Globus pallidus (tissue), 1 donor: ENCODE measurements around the gene HCN2.

Experiments used
- DNase-seq: peaks from one replicate; pipeline ENCODE4 v3.0.0-alpha.2; 2015; ENCODE audit warnings: low spot score

Gene HCN2

GRCh38 chr19:640606-641189 lies 51.0 kb downstream of the HCN2 start:
- no peak for DNase-seq

- DNase-seq: no peak
These were observed 52.0 kb downstream of the HCN2 start for GRCh38 chr19:641702-642101.

GRCh38 chr19:642767-643727 lies 53.4 kb downstream of the HCN2 start:
- DNase-seq: no peak

- DNase-seq: no peak
These were observed 54.1 kb downstream of the HCN2 start for GRCh38 chr19:643736-644135.

- DNase-seq: no peak
These were observed 54.7 kb downstream of the HCN2 start for GRCh38 chr19:644363-644762.

- no peak for DNase-seq
These were observed 55.1 kb downstream of the HCN2 start for GRCh38 chr19:644789-645188.

- no peak for DNase-seq
These were observed 56.5 kb downstream of the HCN2 start for GRCh38 chr19:645912-646778.

- DNase-seq: no peak
These were observed 57.3 kb downstream of the HCN2 start for GRCh38 chr19:646779-647565.

- DNase-seq: no peak
These were observed 58.0 kb downstream of the HCN2 start for GRCh38 chr19:647566-648284.

GRCh38 chr19:648305-648704 lies 58.6 kb downstream of the HCN2 start:
- no peak for DNase-seq

GRCh38 chr19:648904-649801 lies 59.5 kb downstream of the HCN2 start:
- DNase-seq: no peak

GRCh38 chr19:650121-650520 lies 60.4 kb downstream of the HCN2 start:
- no peak for DNase-seq

GRCh38 chr19:651114-651818 lies 61.6 kb downstream of the HCN2 start:
- DNase-seq: no peak

- no peak for DNase-seq
These were observed 62.3 kb downstream of the HCN2 start for GRCh38 chr19:651991-652390.

GRCh38 chr19:652467-653389 lies 63.0 kb downstream of the HCN2 start:
- no peak for DNase-seq

- no peak for DNase-seq
These were observed 63.7 kb downstream of the HCN2 start for GRCh38 chr19:653425-653824.

GRCh38 chr19:655691-656090 lies 66.0 kb downstream of the HCN2 start:
- no peak for DNase-seq
